Duodenal mucosa (tissue), 2 donors: ENCODE data around the gene LBHD2.
"Not testable (repeated sequence)": the region's sequence is repeated elsewhere in the genome, so short reads cannot be mapped to it uniquely, and the experiment has no call there.

Experiments used
- H3K27ac ChIP-seq: one replicate; pipeline ENCODE4 v1.7.0; 2013; ENCODE audit warnings: low read depth, low read length
- H3K27me3 ChIP-seq, 2 donors: one replicate each; pipeline ENCODE4 v1.7.0; 2013; ENCODE audit warnings: low read length in 2 of 2, control low read depth in 1 of 2; ENCODE audit not compliant: insufficient read depth in 2 of 2, control insufficient read depth in 1 of 2
- H3K36me3 ChIP-seq, 2 donors: one replicate each; pipeline ENCODE4 v1.7.0; 2013; ENCODE audit warnings: low read length in 2 of 2, control low read depth in 1 of 2; ENCODE audit not compliant: insufficient read depth in 2 of 2, control insufficient read depth in 1 of 2
- H3K4me1 ChIP-seq, 2 donors: one replicate each; pipeline ENCODE4 v1.7.0; 2013; ENCODE audit warnings: low read length in 2 of 2, control low read depth in 1 of 2; ENCODE audit not compliant: insufficient read depth in 2 of 2, control insufficient read depth in 1 of 2
- H3K4me3 ChIP-seq, 2 donors: one replicate each; pipeline ENCODE4 v1.7.0; 2013; ENCODE audit warnings: low read length in 2 of 2, low read depth in 1 of 2
- H3K9ac ChIP-seq, 2 donors: one replicate each; pipeline ENCODE4 v1.7.0; 2013; ENCODE audit warnings: low read length in 2 of 2, low read depth in 1 of 2
- H3K9me3 ChIP-seq, 2 donors: one replicate each; pipeline ENCODE4 v1.7.0; 2013; ENCODE audit warnings: low read length in 2 of 2, control low read depth in 1 of 2; ENCODE audit not compliant: control insufficient read depth in 1 of 2

The LBHD2 gene

GRCh38 chr14:103084021-103084919 lies at the start of gene LBHD2:
Gene LBHD2 (plus strand): TSS chr14:103084210. CDS start chr14:103086013, 1,803 bp downstream.
- Histone ChIP-seq H3K9me3 (no peaks in the 10 kb centered on the region), H3K27me3 (peaks cover 22 to 27% of the 10 kb centered on the region in 2 donors), H3K36me3 (no peaks in the 10 kb centered on the region), H3K4me1 (no peaks in the 10 kb centered on the region), H3K4me3 (no peak within 1 kb of the TSS), H3K9ac (no peak within 1 kb of the TSS), H3K27ac (no peak within 1 kb of the TSS)

DNA sequence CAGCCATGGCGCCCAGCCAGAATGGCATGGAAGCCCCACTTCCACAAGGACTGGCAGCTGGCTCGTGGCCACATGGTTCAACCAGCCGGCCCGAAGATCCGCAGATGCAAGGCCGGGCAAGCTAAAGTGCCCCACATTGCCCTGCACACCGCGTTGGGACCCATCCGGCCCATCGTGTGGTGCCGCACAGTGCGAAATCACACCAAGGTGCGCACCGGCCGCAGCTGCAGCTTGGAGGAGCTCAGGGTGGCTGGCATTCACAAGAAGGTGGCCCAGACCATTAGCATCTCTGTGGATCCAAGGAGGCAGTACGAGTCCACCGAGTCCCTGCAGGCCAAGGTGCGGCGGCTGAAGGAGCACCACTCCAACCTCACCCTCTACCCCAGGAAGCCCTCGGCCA lies 42.5 kb upstream of the LBHD2 start:
- Histone ChIP-seq H3K27me3 (no peaks in the 10 kb centered on the region), H3K36me3 (peaks cover 0 to 17% of the 10 kb centered on the region in 2 donors), H3K4me3 (no peak overlapping the region), H3K4me1 (peaks cover 10 to 14% of the 10 kb centered on the region in 2 donors), H3K27ac (no peak overlapping the region), H3K9ac (no peak overlapping the region), H3K9me3 (no peaks in the 10 kb centered on the region)

GRCh38 chr14:103043257-103044015 lies 40.6 kb upstream of the LBHD2 start:
- Histone ChIP-seq H3K36me3 (peaks cover 0 to 17% of the 10 kb centered on the region in 2 donors), H3K9ac (no peak overlapping the region), H3K9me3 (no peaks in the 10 kb centered on the region), H3K4me3 (no peak overlapping the region), H3K27ac (no peak overlapping the region), H3K27me3 (no peaks in the 10 kb centered on the region), H3K4me1 (peaks cover 10 to 14% of the 10 kb centered on the region in 2 donors)

- H3K27me3 ChIP-seq, result no peaks in the 10 kb centered on the region
- H3K9me3 ChIP-seq, result no peaks in the 10 kb centered on the region
- no peak overlapping the region for H3K9ac ChIP-seq
- peaks cover 10 to 14% of the 10 kb centered on the region in 2 donors for H3K4me1 ChIP-seq
- no peak overlapping the region for H3K4me3 ChIP-seq
- H3K36me3 ChIP-seq, result peaks cover 0 to 17% of the 10 kb centered on the region in 2 donors
- no peak overlapping the region for H3K27ac ChIP-seq
These were observed 38.6 kb upstream of the LBHD2 start for GRCh38 chr14:103045371-103045869.

GRCh38 chr14:103047453-103047852 lies 36.6 kb upstream of the LBHD2 start:
- not testable (repeated sequence) for H3K27me3 ChIP-seq, H3K9ac ChIP-seq, H3K4me3 ChIP-seq, H3K27ac ChIP-seq, H3K36me3 ChIP-seq, H3K9me3 ChIP-seq
- H3K4me1 ChIP-seq, result peaks cover 12 to 14% of the 10 kb centered on the region in 2 donors

DNA sequence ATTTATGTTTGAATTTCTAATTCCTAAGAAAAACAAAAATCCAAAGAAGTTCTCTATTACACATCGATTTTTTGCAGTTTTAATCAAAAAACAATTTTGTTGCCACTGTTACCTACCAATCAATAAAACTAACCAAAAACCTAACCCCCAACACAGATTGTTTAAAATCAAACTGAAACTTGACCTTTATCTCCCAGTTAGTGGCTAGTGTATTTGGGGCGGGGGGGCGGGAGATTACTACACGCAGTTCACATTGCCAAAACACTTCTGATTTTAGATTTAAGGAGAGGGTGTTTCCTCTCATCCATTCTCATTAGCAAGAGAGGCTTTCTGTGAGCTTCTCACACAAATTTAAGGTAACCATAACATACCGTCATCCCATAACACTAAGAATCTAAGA lies 33.1 kb upstream of the LBHD2 start:
- H3K9me3 ChIP-seq, result no peaks in the 10 kb centered on the region
- H3K27ac ChIP-seq, result no peak overlapping the region
- peaks cover 15 to 18% of the 10 kb centered on the region in 2 donors for H3K4me1 ChIP-seq
- no peaks in the 10 kb centered on the region for H3K36me3 ChIP-seq
- no peak overlapping the region for H3K4me3 ChIP-seq
- H3K9ac ChIP-seq, result no peak overlapping the region
- no peaks in the 10 kb centered on the region for H3K27me3 ChIP-seq

- Histone ChIP-seq H3K4me1 (peaks cover 13 to 19% of the 10 kb centered on the region in 2 donors), H3K4me3 (no peak overlapping the region), H3K27ac (no peak overlapping the region), H3K36me3 (no peaks in the 10 kb centered on the region), H3K9ac (no peak overlapping the region), H3K9me3 (no peaks in the 10 kb centered on the region), H3K27me3 (no peaks in the 10 kb centered on the region)
These were observed 31.6 kb upstream of the LBHD2 start for GRCh38 chr14:103052407-103052806.

DNA sequence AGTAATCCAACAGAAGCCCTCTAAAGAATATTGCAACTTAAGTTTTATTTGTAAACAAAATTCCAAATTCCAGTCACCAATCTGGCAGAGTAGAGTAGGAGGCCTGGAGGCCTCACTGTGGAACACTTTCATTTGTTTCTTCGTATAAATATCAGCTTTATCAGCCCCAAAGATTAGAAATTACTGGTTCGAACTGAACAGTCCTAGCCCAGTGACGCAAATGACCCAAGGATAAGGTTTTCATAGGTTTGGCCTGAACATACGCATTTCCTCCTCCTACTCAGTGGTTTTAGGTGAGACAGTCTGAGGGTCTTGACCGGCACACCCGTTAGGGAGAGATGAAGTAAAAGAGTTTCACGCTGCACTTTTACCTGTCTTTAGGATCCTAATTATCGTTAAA lies 28.3 kb upstream of the LBHD2 start:
- H3K36me3 ChIP-seq, result no peaks in the 10 kb centered on the region
- peak overlapping the region; percentile 39 to 40 for H3K9ac ChIP-seq
- H3K27ac ChIP-seq, result peak overlapping the region; percentile 37
- peaks cover 25% of the 10 kb centered on the region in 2 donors for H3K4me1 ChIP-seq
- H3K4me3 ChIP-seq, result peak overlapping the region; percentile 75 to 91
- no peaks in the 10 kb centered on the region for H3K9me3 ChIP-seq
- H3K27me3 ChIP-seq, result no peaks in the 10 kb centered on the region

DNA sequence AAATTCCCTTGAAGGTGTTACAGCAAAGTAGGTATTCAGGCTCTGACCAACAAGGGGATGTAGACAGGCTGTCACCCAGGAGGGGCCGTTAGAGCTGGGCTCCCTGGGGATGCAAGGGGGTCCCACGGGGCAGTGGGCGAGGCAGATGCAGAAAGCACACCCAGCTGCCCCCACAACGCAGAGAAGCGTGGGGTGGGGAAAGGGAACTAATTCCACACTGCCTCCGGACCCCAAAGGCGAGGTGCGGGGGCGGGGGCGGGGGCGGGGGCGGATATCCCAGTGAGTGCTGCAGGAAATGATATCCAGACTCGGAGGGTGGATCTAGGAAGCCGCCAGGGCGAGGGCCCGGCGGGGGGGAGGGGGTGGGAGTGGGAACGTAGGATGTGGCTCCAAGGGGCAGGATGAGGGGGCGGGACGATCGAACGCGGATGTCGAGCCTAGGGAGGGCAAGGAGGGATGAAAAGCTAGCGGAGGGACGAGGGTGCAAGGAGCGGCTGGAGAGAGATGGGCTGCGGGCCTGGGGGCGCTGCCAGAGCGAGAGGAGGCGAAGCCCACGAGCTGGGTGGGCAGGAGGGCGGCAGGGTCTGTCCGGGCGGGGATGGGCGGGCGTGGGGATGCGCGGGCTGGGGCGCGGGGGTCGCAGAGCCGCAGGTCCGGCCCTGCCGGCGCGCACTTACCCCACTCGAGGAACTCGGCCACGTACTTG lies 27.5 kb upstream of the LBHD2 start:
- Histone ChIP-seq H3K9ac (peak overlapping the region; percentile 79 to 91), H3K4me3 (peak overlapping the region; percentile 75 to 91), H3K27ac (peak overlapping the region; percentile 95), H3K36me3 (no peaks in the 10 kb centered on the region), H3K9me3 (no peaks in the 10 kb centered on the region), H3K27me3 (no peaks in the 10 kb centered on the region), H3K4me1 (peaks cover 25% of the 10 kb centered on the region in 2 donors)
